Activated naive CD8-positive, alpha-beta T cell treated with anti-CD3 and anti-CD28 coated beads, Interleukin-2, amount 50 U/mL, for 24 hours (primary cell): ENCODE measurements around the gene GRM8.
"Not testable (repeated sequence)": the region's sequence is repeated elsewhere in the genome, so short reads cannot be mapped to it uniquely, and the experiment has no call there.

Experiments used
- ATAC-seq: fragments of 150-1000 bp; cut with Tn5 transposase; one replicate; pipeline ENCODE4 v1.10.0; 2021
- DNase-seq: peaks from one replicate; pipeline ENCODE4 v3.0.0; 2021
- H3K27ac Mint-ChIP-seq: one replicate; pipeline ENCODE4 v1.8.0; 2021; ENCODE audit warnings: mild to moderate bottlenecking, mixed read lengths
- H3K27me3 Mint-ChIP-seq: one replicate; pipeline ENCODE4 v1.8.0; 2021; ENCODE audit warnings: mixed read lengths
- H3K36me3 Mint-ChIP-seq: one replicate; pipeline ENCODE4 v1.8.0; 2021; ENCODE audit warnings: low read depth, mixed read lengths
- H3K4me1 Mint-ChIP-seq: one replicate; pipeline ENCODE4 v1.8.0; 2021; ENCODE audit warnings: mixed read lengths
- H3K4me3 Mint-ChIP-seq: one replicate; pipeline ENCODE4 v1.8.0; 2021; ENCODE audit warnings: mild to moderate bottlenecking, moderate library complexity, mixed read lengths
- H3K9me3 Mint-ChIP-seq: one replicate; pipeline ENCODE4 v1.8.0; 2021; ENCODE audit warnings: mixed read lengths

GRM8 gene

DNA sequence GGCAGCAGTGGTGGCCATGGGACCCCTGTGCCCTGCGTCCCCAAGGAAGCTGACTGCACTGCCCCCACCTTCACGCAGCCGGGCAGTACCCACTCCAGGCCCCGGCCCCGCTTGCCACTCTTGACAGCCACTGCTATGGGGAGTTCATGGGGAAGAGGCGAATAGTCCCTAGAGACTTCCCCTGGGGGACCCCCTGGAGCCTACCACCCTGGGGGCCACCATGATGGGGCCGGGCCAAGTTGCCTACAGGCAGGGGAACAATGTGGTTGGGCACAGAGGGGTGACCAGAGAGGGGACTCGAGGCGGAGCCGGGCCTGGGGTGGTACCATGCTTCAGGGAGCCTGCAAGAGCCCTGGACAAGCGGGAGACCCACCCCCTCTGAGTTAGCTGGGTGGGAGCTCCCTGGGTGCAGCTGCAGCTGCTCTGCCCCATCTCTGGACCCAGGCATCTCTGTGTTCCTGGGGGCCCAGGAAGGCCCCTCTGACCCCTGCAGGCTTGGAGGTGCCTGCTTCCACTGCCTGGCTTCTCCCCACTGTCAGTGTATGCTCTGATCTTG lies 567.6 kb downstream of the GRM8 start:
- no peak overlapping the region for H3K27ac Mint-ChIP-seq

GRCh38 chr7:126682176-126682575 lies 570.6 kb downstream of the GRM8 start:
- Mint-ChIP-seq H3K27me3 (no peaks in the 10 kb centered on the region), H3K4me1 (no peaks in the 10 kb centered on the region), H3K27ac (no peak overlapping the region), H3K9me3 (no peaks in the 10 kb centered on the region), H3K36me3 (no peaks in the 10 kb centered on the region), H3K4me3 (no peak overlapping the region)
- DNase-seq (no peak), ATAC-seq (no peak)

More for the DNA sequence above, 567.6 kb downstream of the GRM8 start:
- Mint-ChIP-seq H3K4me1 (no peaks in the 10 kb centered on the region), H3K27me3 (no peaks in the 10 kb centered on the region), H3K4me3 (no peak overlapping the region), H3K36me3 (no peaks in the 10 kb centered on the region), H3K9me3 (no peaks in the 10 kb centered on the region)
- DNase-seq (no peak), ATAC-seq (no peak)

- H3K36me3 Mint-ChIP-seq, H3K27me3 Mint-ChIP-seq, H3K4me3 Mint-ChIP-seq, H3K27ac Mint-ChIP-seq, H3K4me1 Mint-ChIP-seq, DNase-seq, H3K9me3 Mint-ChIP-seq, ATAC-seq: not testable (repeated sequence)
Observed at GRCh38 chr7:126668762-126669161, 584.0 kb downstream of the GRM8 start.

DNA sequence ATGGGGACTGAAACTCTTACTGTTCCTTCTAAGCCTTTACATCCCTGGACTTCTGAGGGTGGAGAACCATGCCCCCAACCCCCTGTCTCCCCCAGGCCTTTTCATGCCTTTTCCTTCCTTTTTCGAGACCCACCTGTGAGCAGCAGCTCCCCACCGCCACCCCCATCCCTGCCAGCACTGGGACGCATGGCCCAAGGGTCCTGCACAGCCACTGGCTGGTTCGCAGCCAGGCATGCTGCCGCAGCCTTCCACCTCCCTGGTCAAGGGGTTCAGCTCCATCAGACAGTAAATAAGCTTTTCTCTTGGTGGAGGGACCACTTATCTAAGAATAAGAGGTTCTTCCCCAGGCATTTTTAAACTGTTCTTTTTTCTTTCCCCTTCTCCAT lies 584.4 kb downstream of the GRM8 start:
- Mint-ChIP-seq H3K4me3 (no peak overlapping the region), H3K4me1 (no peaks in the 10 kb centered on the region), H3K27ac (no peak overlapping the region), H3K27me3 (no peaks in the 10 kb centered on the region), H3K9me3 (peaks cover 5% of the 10 kb centered on the region), H3K36me3 (no peaks in the 10 kb centered on the region)
- ATAC-seq (no peak), DNase-seq (no peak)

- Mint-ChIP-seq H3K36me3 (no peaks in the 10 kb centered on the region), H3K27ac (no peak overlapping the region), H3K9me3 (peaks cover 5% of the 10 kb centered on the region), H3K27me3 (no peaks in the 10 kb centered on the region), H3K4me1 (no peaks in the 10 kb centered on the region), H3K4me3 (no peak overlapping the region)
- no peak for DNase-seq
- no peak for ATAC-seq
Observed at GRCh38 chr7:126667742-126668366, 584.9 kb downstream of the GRM8 start.

- no peak overlapping the region for H3K4me3 Mint-ChIP-seq
Observed at GRCh38 chr7:126662856-126663255, 589.9 kb downstream of the GRM8 start.

DNA sequence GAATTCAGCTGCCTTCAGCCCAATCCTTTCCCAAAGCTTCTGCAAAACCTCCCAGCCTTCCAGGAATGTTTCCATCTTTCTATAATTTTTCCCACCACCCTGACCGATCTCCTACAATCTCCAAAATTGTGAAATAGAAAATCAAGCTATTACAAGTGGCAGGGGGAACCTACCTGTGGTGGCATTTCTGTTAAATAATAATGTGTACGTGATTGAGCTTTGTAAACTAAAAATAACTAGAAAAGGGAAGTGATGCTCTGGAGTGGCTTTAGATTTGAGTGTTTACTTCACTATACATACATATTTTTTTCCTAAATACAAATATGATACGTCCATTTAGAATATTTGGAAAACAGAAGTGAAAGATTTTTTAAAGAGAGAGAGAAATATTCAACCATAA lies 593.6 kb downstream of the GRM8 start:
- Mint-ChIP-seq H3K9me3 (no peaks in the 10 kb centered on the region), H3K4me3 (no peak overlapping the region), H3K27me3 (no peaks in the 10 kb centered on the region), H3K27ac (no peak overlapping the region), H3K4me1 (no peaks in the 10 kb centered on the region), H3K36me3 (no peaks in the 10 kb centered on the region)
- ATAC-seq (no peak), DNase-seq (no peak)

More at GRCh38 chr7:126662856-126663255, 589.9 kb downstream of the GRM8 start:
- DNase-seq (no peak), ATAC-seq (no peak)
- H3K9me3 Mint-ChIP-seq = no peaks in the 10 kb centered on the region
- no peaks in the 10 kb centered on the region for H3K36me3 Mint-ChIP-seq
- no peaks in the 10 kb centered on the region for H3K27me3 Mint-ChIP-seq
- H3K27ac Mint-ChIP-seq = no peak overlapping the region
- H3K4me1 Mint-ChIP-seq = no peaks in the 10 kb centered on the region

GRCh38 chr7:126658684-126659083 lies 594.1 kb downstream of the GRM8 start:
- H3K4me3 Mint-ChIP-seq = no peak overlapping the region
- DNase-seq (no peak), ATAC-seq (no peak)
- no peaks in the 10 kb centered on the region for H3K27me3 Mint-ChIP-seq
- no peaks in the 10 kb centered on the region for H3K4me1 Mint-ChIP-seq
- no peak overlapping the region for H3K27ac Mint-ChIP-seq
- H3K36me3 Mint-ChIP-seq = no peaks in the 10 kb centered on the region
- no peaks in the 10 kb centered on the region for H3K9me3 Mint-ChIP-seq

DNA sequence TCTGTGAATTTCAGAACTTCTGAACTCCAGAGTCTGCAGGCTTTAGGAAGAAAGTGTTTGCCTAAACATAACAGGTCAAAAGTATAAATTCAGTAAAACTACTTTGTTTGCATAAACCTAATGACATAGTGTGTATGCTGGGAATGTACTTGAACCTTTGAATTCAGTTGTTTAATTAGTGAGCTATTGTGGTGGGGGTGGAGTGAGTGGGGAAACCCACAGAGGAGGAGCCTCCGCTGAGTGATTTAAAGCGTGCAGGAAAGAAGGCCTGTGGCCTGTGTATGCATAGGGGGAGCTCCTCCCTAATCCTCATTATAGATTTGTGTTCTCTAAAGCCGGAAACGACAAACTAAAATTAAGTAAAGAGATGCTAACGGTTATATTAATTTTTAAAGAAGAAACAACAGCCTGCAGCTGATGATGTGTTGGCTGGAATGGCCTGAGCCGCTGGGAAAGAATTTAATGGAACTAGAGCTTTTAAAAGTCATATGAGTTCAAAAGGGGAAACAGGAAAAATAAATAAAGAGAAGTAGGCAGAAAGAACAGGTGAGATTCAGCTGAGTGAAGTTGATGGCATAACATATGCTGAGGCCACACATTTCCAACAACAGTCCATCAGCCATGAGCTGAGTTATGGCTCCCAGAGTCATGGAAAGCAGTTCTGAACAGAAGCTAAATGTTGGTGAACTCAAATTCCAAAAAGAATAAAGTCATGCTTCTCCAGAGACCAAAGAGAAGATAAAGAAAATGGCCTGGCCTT lies 595.0 kb downstream of the GRM8 start:
- Mint-ChIP-seq H3K36me3 (no peaks in the 10 kb centered on the region), H3K4me3 (no peak overlapping the region), H3K4me1 (no peaks in the 10 kb centered on the region), H3K27ac (no peak overlapping the region), H3K9me3 (no peaks in the 10 kb centered on the region), H3K27me3 (no peaks in the 10 kb centered on the region)
- no peak for DNase-seq
- no peak for ATAC-seq

DNA sequence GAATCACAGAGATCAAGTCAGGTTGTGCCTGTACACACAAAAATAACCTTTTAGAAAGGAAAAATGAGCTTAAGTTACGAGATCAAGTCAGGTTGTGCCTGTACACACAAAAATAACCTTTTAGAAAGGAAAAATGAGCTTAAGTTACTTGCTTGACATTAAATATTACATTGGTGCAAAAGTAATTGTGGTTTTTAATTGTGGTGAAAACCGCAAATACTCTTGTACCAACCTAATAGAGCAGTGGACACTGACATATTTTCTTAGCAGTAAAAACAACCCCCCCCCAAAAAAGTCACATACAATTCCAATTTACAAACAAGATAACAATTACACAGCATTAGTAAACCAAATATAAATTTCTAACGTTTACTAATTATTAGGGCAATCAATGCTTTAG lies 595.6 kb downstream of the GRM8 start:
- Mint-ChIP-seq H3K4me3 (no peak overlapping the region), H3K9me3 (no peaks in the 10 kb centered on the region), H3K36me3 (no peaks in the 10 kb centered on the region), H3K27ac (no peak overlapping the region), H3K27me3 (no peaks in the 10 kb centered on the region), H3K4me1 (no peaks in the 10 kb centered on the region)
- ATAC-seq (no peak), DNase-seq (no peak)

- Mint-ChIP-seq H3K9me3 (no peaks in the 10 kb centered on the region), H3K27me3 (no peaks in the 10 kb centered on the region), H3K27ac (no peak overlapping the region), H3K4me3 (no peak overlapping the region), H3K36me3 (no peaks in the 10 kb centered on the region), H3K4me1 (no peaks in the 10 kb centered on the region)
- ATAC-seq = no peak
- no peak for DNase-seq
Observed at GRCh38 chr7:126656165-126656564, 596.6 kb downstream of the GRM8 start.

GRCh38 chr7:126637538-126637937 lies 615.2 kb downstream of the GRM8 start:
- no peak overlapping the region for H3K27ac Mint-ChIP-seq
- H3K4me3 Mint-ChIP-seq = no peak overlapping the region
- ATAC-seq (no peak), DNase-seq (no peak)
- peaks cover 5% of the 10 kb centered on the region for H3K9me3 Mint-ChIP-seq
- no peaks in the 10 kb centered on the region for H3K36me3 Mint-ChIP-seq
- no peaks in the 10 kb centered on the region for H3K27me3 Mint-ChIP-seq
- H3K4me1 Mint-ChIP-seq = no peaks in the 10 kb centered on the region

DNA sequence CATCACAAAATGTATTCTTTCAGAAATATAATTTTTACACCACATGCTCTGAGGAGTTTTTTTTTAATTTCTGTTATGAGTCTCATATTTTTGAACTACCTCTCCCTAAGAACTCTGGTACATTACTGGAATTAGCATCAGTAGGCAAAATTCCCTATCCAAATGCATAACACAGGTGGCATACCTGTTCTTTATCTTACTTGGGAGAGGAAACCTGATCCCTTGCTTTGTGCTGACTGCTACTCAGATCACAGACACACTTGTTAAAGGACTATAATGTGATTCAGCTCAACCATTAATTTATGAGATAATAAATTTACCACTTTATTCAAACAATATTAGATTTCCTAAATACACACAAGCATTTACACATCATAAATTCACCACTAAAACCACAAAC lies 617.2 kb downstream of the GRM8 start:
- no peaks in the 10 kb centered on the region for H3K27me3 Mint-ChIP-seq
- ATAC-seq = no peak
- no peak overlapping the region for H3K4me3 Mint-ChIP-seq
- H3K9me3 Mint-ChIP-seq = peaks cover 5% of the 10 kb centered on the region
- no peaks in the 10 kb centered on the region for H3K4me1 Mint-ChIP-seq
- DNase-seq = no peak
- H3K36me3 Mint-ChIP-seq = no peaks in the 10 kb centered on the region
- no peak overlapping the region for H3K27ac Mint-ChIP-seq

DNA sequence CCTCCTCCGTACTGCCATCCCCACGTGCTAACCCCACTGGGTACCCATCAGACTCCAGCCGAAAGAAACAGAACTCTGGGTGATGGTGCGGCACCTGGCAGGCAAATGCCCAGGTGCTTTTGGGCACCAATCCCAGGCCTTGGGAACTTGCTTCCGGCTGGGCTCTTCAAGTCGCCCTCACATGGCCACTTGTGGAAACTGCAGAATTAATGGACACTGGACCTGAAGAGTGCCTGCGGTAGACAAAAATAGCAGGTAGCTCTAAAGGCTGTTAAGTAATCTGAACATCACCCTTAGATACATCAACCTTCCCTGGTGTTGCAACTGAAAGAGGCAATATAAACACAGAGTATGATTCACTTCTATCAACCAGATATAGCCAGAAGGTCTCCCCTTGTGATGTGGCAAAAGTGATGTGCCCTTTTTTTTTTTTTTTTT lies 644.4 kb downstream of the GRM8 start:
- Mint-ChIP-seq H3K27me3 (no peaks in the 10 kb centered on the region), H3K27ac (no peak overlapping the region), H3K4me3 (no peak overlapping the region), H3K36me3 (no peaks in the 10 kb centered on the region), H3K9me3 (no peaks in the 10 kb centered on the region), H3K4me1 (no peaks in the 10 kb centered on the region)
- DNase-seq (no peak), ATAC-seq (no peak)

- no peak for ATAC-seq
- no peak overlapping the region for H3K4me3 Mint-ChIP-seq
- no peaks in the 10 kb centered on the region for H3K27me3 Mint-ChIP-seq
- H3K36me3 Mint-ChIP-seq = no peaks in the 10 kb centered on the region
- no peaks in the 10 kb centered on the region for H3K9me3 Mint-ChIP-seq
- no peak overlapping the region for H3K27ac Mint-ChIP-seq
- H3K4me1 Mint-ChIP-seq = no peaks in the 10 kb centered on the region
- no peak for DNase-seq
Observed at GRCh38 chr7:126606331-126606730, 646.4 kb downstream of the GRM8 start.
